ENCODE data around the gene THSD7B.
"Not testable (repeated sequence)": the region's sequence is repeated elsewhere in the genome, so short reads cannot be mapped to it uniquely, and the experiment has no call there.

The THSD7B gene

DNA sequence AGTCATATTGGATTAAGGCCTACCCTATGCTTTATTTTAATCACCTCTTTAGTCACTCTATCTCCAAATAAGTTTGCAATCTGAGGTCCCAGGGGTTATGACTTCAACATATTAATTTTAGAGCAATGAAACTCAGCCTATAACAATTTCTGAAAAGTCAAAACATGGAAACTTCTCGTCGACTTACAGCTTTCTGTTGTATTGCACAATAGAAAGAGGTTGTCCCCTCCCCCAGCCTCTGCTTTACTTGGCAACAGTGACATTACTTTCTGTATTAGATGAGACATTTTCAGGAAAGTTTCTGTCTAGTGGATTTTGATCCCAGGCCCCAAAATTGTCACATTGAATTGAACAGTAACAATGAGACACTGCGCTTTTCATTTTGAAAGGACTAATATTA lies 326.4 kb downstream of the THSD7B start:
- Histone ChIP-seq H3K27ac (no peak overlapping the region), H3K79me2 (ENCODE audit: insufficient read depth, low read depth) (no peaks in the 10 kb centered on the region), H3K4me2 (no peak overlapping the region), H3K4me1 (ENCODE audit: low read depth, poor library complexity, severe bottlenecking) (no peaks in the 10 kb centered on the region), H3K36me3 (ENCODE audit: insufficient read depth) (no peaks in the 10 kb centered on the region), H3K4me3 (IDR thresholded peaks at IDR 0.05; ENCODE audit: insufficient read depth, low read depth, low read length) (no peak overlapping the region), H4K20me1 (ENCODE audit: insufficient read depth) (no peaks in the 10 kb centered on the region), H3K9ac (no peak overlapping the region), H2AFZ (ENCODE audit: low read depth) (no peak overlapping the region), H3K27me3 (ENCODE audit: insufficient read depth, low read depth) (no peaks in the 10 kb centered on the region)
- TF ChIP-seq CTCF (conservative IDR thresholded peaks at IDR 0.05; ENCODE audit: low read depth, low read length) = no peak

GRCh38 chr2:137093116-137093515 lies 327.8 kb downstream of the THSD7B start:
- no peaks in the 10 kb centered on the region for H3K4me1 ChIP-seq (ENCODE audit: low read depth, poor library complexity, severe bottlenecking)
- H3K4me3 ChIP-seq (IDR thresholded peaks at IDR 0.05; ENCODE audit: insufficient read depth, low read depth, low read length) = no peak overlapping the region
- H3K36me3 ChIP-seq (ENCODE audit: insufficient read depth) = no peaks in the 10 kb centered on the region
- no peak overlapping the region for H3K4me2 ChIP-seq
- H3K9ac ChIP-seq = no peak overlapping the region
- H2AFZ ChIP-seq (ENCODE audit: low read depth) = no peak overlapping the region
- H4K20me1 ChIP-seq (ENCODE audit: insufficient read depth) = no peaks in the 10 kb centered on the region
- no peaks in the 10 kb centered on the region for H3K79me2 ChIP-seq (ENCODE audit: insufficient read depth, low read depth)
- H3K27ac ChIP-seq = no peak overlapping the region
- H3K27me3 ChIP-seq (ENCODE audit: insufficient read depth, low read depth) = no peaks in the 10 kb centered on the region
- no peak for TF ChIP-seq CTCF (conservative IDR thresholded peaks at IDR 0.05; ENCODE audit: low read depth, low read length)

DNA sequence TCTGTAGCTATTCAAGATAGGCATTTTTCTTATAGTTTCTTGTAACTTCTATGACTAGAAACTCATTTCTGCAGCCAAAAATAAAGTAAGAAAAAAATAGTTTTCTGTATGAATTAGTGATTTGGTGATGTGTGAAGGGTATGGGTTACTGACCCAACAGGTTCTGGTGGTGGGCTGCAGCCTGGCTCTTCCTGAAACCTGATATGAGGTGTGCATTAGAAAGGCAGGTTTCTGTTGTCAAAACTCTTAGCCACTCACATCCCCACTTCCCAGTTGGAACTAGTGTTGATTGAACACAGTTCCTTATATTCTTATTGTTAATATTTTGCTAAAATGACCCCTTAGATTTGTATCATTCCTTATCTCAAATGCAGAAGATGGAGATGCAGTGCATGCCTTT lies 330.8 kb downstream of the THSD7B start:
- no peaks in the 10 kb centered on the region for H3K27me3 ChIP-seq (ENCODE audit: insufficient read depth, low read depth)
- no peak for TF ChIP-seq CTCF (conservative IDR thresholded peaks at IDR 0.05; ENCODE audit: low read depth, low read length)
- H3K27ac ChIP-seq = no peak overlapping the region
- no peak overlapping the region for H3K4me3 ChIP-seq (IDR thresholded peaks at IDR 0.05; ENCODE audit: insufficient read depth, low read depth, low read length)
- H3K79me2 ChIP-seq (ENCODE audit: insufficient read depth, low read depth) = no peaks in the 10 kb centered on the region
- no peaks in the 10 kb centered on the region for H4K20me1 ChIP-seq (ENCODE audit: insufficient read depth)
- no peak overlapping the region for H3K4me2 ChIP-seq
- H2AFZ ChIP-seq (ENCODE audit: low read depth) = no peak overlapping the region
- no peaks in the 10 kb centered on the region for H3K36me3 ChIP-seq (ENCODE audit: insufficient read depth)
- no peak overlapping the region for H3K9ac ChIP-seq
- no peaks in the 10 kb centered on the region for H3K4me1 ChIP-seq (ENCODE audit: low read depth, poor library complexity, severe bottlenecking)

DNA sequence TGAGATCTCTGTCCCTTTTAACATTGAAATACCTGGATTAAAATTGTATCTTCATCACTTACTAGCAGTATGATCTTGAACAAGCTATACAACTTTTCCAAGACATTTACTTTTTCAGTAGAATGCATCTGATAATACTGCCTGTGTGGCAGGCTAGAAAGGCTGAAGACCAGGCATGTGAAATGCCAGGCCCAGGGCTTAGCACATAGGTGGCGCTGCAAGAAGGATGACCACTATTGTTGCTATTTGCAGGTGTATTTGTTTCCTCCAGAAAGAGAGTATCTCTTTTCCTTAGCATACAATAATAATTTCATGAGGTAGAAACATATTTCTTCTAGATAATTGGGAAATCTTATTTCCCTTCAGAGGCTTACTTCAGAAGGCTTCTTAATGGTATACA lies 331.3 kb downstream of the THSD7B start:
- no peaks in the 10 kb centered on the region for H3K36me3 ChIP-seq (ENCODE audit: insufficient read depth)
- no peaks in the 10 kb centered on the region for H3K79me2 ChIP-seq (ENCODE audit: insufficient read depth, low read depth)
- H3K9ac ChIP-seq = no peak overlapping the region
- no peak overlapping the region for H3K27ac ChIP-seq
- no peaks in the 10 kb centered on the region for H4K20me1 ChIP-seq (ENCODE audit: insufficient read depth)
- TF ChIP-seq CTCF (conservative IDR thresholded peaks at IDR 0.05; ENCODE audit: low read depth, low read length) = 0 out of 2 replicates have a peak, but pooled peaks have one; percentile 20
- H3K4me3 ChIP-seq (IDR thresholded peaks at IDR 0.05; ENCODE audit: insufficient read depth, low read depth, low read length) = no peak overlapping the region
- no peaks in the 10 kb centered on the region for H3K4me1 ChIP-seq (ENCODE audit: low read depth, poor library complexity, severe bottlenecking)
- H3K27me3 ChIP-seq (ENCODE audit: insufficient read depth, low read depth) = no peaks in the 10 kb centered on the region
- H3K4me2 ChIP-seq = no peak overlapping the region
- H2AFZ ChIP-seq (ENCODE audit: low read depth) = no peak overlapping the region

GRCh38 chr2:137101814-137102213 lies 336.5 kb downstream of the THSD7B start:
- H2AFZ ChIP-seq (ENCODE audit: low read depth); H3K36me3 ChIP-seq (ENCODE audit: insufficient read depth); H4K20me1 ChIP-seq (ENCODE audit: insufficient read depth); H3K9ac ChIP-seq; H3K79me2 ChIP-seq (ENCODE audit: insufficient read depth, low read depth); H3K4me2 ChIP-seq; H3K27ac ChIP-seq; H3K27me3 ChIP-seq (ENCODE audit: insufficient read depth, low read depth); H3K4me3 ChIP-seq (IDR thresholded peaks at IDR 0.05; ENCODE audit: insufficient read depth, low read depth, low read length); H3K4me1 ChIP-seq (ENCODE audit: low read depth, poor library complexity, severe bottlenecking): not testable (repeated sequence)

Measured in KMS-11 (cell line).